Loucy (cell line): Measurements from ENCODE around the gene ELAVL1.

Experiments used
- EZH2phosphoT487 ChIP-seq: fragments of 200-600 bp; IDR thresholded peaks from 2 replicates; pipeline ENCODE4 v1.6.1; 2018; ENCODE audit warnings: antibody characterized with exemption, mild to moderate bottlenecking, moderate library complexity, borderline replicate concordance
- TF ChIP-seq, protein P1 (sequence below): fragments of 200-600 bp; sonication (generic); conservative IDR thresholded peaks from 2 replicates; pipeline ENCODE4 v1.5.1; 2014; ENCODE audit warnings: mild to moderate bottlenecking, antibody characterized with exemption, low read length

DNA sequence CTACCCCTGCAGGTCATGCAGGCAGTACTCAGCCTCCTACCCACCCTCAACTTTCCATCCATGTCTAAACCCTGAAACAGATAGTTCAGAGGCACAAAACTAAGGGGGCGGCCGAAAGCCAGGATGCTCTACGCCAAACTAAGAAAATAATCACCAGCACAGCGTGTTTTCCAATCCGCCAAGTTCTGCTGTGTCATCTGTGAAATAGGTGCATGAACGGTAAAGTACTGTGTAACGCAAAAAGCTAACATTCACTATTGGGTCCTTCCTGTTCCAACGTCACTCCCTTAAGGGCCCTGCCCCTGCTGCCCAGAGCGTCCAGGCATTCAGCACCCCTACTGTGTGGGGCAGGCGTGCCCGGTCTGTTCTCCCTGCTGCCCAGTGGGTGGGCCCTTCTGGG, 49.7 kb downstream of the ELAVL1 start:
- TF ChIP-seq, protein P1, sequence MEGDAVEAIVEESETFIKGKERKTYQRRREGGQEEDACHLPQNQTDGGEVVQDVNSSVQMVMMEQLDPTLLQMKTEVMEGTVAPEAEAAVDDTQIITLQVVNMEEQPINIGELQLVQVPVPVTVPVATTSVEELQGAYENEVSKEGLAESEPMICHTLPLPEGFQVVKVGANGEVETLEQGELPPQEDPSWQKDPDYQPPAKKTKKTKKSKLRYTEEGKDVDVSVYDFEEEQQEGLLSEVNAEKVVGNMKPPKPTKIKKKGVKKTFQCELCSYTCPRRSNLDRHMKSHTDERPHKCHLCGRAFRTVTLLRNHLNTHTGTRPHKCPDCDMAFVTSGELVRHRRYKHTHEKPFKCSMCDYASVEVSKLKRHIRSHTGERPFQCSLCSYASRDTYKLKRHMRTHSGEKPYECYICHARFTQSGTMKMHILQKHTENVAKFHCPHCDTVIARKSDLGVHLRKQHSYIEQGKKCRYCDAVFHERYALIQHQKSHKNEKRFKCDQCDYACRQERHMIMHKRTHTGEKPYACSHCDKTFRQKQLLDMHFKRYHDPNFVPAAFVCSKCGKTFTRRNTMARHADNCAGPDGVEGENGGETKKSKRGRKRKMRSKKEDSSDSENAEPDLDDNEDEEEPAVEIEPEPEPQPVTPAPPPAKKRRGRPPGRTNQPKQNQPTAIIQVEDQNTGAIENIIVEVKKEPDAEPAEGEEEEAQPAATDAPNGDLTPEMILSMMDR, result no peak
- TF ChIP-seq EZH2phosphoT487, result no peak
